GM12801 (cell line): ENCODE measurements around the gene PPID.

ENCODE experiments used
- TF ChIP-seq, protein P1 (sequence below): IDR thresholded peaks from one replicate; pipeline ENCODE4 v1.5.1; 2011; ENCODE audit warnings: control low read depth; ENCODE audit not compliant: insufficient read length; ENCODE audit errors: extremely low read depth

PPID gene

DNA sequence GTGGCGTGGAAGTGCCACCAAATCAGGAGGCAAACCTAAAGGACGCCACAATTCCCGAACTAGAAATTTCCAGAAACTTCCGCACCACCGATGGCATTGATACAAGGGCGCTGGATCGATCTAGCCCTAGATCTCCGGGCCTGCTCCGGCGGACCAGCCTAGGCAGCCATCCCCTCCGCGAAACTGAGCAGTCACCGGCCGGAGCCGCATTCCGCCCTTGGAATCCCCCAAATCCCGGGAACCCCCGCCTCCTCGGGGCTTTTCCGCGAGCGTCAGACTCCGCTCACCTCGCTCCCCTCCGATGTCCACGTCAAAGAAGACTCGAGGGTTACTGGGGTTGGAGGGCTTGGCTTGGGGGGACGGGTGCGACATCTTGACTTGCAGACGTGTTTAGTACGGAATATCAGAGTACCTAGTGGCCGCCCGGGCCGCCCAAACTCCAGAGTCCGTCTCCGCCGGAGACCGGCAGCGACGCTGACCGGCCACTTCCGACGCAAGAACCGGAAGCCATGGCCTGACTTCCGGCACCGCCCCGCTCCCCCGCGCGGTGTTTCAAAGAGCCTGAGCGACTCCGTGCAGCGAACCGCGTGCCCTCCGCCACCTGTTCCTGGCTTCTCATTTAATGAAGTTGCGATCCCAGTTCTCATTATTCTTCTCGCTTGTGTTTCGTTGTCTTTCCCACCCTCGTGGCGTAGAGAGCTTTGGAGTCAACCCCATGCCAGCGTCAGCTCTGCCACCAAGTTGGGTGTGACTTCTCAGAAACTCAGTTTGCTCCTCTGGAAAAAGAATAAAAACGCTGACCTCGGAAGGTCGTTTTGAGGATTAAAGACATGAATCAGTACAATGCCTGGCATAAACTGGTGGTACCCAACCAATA lies at the start of gene PPID:
PPID (minus strand) TSS at position 480 of the 877 bp plus-strand sequence; CDS start at position 372, 108 bp downstream.
- TF ChIP-seq, protein P1, sequence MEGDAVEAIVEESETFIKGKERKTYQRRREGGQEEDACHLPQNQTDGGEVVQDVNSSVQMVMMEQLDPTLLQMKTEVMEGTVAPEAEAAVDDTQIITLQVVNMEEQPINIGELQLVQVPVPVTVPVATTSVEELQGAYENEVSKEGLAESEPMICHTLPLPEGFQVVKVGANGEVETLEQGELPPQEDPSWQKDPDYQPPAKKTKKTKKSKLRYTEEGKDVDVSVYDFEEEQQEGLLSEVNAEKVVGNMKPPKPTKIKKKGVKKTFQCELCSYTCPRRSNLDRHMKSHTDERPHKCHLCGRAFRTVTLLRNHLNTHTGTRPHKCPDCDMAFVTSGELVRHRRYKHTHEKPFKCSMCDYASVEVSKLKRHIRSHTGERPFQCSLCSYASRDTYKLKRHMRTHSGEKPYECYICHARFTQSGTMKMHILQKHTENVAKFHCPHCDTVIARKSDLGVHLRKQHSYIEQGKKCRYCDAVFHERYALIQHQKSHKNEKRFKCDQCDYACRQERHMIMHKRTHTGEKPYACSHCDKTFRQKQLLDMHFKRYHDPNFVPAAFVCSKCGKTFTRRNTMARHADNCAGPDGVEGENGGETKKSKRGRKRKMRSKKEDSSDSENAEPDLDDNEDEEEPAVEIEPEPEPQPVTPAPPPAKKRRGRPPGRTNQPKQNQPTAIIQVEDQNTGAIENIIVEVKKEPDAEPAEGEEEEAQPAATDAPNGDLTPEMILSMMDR, result no peak

DNA sequence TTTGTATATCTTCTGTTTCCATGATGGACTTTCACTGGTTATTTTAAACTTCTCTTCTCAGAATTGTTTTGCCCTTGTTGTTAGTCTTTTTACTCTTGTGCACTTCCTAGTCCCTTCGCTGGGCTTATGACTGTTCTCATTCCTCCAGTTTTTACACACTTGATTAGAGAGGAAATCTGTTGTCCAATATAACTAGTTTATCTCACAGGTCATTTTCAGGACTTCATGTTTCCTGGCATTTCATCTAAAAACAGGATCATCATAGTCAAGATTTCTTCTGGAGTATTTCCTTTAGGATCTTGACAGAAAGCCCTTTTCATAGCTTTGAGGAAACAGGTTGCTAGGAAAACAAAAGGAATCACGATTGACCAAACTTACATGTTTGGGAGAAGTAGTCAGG lies 48.6 kb upstream of the PPID start:
- TF ChIP-seq, protein P1, result no peak

DNA sequence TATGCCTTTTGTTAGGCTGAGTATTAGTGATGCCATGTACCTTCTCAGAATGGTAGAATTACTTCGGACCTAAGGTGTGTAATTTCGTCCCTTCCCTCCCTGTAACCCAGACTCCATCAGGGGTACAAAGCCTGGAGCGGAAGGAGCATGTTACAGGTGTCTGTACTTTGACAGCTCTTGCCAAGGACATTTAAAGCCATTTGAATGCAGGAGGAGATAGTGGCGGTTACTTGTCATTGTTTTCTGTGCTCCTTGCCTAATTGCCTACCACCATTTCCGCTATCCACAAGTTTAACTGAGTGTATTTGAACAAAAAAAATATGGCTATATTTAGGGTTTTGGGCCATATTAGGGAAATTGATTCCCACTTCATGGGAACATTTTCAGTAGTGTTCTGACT lies 47.5 kb upstream of the PPID start:
- TF ChIP-seq, protein P1, result no peak

DNA sequence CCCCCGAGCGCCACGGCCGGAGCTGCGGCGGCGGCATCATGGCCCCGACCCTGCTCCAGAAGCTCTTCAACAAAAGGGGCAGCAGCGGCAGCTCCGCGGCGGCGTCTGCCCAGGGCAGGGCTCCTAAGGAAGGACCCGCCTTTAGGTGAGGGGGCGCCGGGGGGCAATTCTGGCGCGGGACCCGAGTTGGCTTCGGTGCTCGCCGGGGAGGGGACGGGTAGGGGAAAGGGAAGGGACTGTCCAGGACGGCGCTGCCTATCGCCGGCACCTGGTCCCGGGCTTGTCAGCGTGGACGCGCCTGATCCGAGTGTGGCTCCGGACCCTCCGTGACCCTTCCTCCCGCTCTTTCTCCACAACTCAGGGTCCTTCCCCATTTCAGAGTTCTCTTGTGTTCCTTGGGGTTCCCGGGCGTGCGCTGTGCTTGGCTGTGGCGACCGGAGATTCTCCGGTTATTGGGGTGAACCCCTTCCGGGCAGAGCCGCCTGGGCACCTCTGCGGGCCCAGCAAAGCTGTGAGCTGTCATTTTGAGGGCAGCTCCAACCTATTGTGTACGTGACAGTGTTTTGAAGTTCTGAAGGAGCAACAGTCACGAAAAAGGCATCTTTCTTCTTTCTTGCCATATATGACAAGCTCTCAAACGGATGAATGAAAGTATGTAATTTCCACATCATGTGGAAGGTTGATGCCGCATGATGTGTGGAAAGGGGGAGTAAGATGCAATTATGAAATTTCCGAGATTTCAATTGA lies 46.2 kb upstream of the PPID start:
- TF ChIP-seq, protein P1, result no peak

DNA sequence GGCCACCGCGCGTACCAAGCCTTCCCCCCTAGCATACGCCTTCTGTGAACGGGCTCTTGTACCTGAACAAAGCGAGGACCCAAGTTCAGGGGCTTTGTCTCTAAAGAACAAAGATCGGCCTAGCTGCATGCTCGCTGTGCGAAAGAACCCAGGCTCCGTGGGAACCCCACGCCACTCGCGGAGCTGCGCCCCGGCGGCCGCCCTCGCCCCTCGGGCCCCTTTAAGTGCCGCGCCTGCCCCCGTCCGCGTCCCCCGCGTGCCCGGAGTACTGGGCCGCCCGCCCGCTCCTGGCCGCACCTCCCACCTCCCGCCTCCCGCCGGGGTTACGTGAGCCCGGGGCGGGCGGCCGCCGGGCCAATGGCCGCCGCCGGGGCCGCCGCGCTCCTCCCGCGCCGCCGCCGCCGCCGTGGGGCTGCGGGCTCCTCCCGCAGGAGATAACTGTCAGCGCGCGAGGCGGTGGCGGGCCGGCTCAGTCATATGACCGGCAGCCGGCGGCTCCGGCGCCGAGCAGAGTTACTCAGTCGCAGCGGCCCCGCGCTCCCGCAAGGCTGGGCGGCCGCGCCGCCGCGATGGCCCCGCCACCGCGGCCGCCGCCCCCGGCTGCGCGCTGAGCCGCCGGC lies 45.5 kb upstream of the PPID start, which contains the start of gene FNIP2:
FNIP2 (plus strand) TSS at position 472 of the 620 bp plus-strand sequence. CDS start 187 bp downstream, outside the sequence.
- TF ChIP-seq, protein P1, result no peak

DNA sequence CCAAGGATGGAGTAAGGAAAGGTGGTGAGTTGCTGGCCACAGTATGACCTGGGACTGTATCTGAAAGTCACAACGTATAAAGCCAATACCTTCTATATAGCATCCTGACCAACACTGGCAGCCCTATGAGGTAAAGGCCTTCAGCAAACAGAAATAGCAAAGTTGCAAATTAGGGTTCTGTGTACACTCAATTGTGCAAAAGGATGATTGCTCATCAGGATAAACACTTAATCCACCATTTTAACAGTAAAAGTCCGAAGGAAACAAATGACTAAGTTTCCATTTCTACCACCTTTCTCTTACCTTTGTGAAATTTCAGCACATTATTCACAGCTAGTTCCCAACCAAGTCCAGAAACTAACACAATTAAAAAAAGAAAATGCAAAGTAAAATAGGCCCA lies 44.3 kb upstream of the PPID start:
- TF ChIP-seq, protein P1, result no peak
